Right lobe of liver (tissue), 6 donors: ENCODE measurements around the gene CTSH. TPM values are rescaled to one million over a fixed set of nuclear protein-coding genes. Genes with fewer than 3 reads are reported as not detected.

Source experiments
- ATAC-seq, 4 donors: fragments of 200-7000 bp; cut with Tn5 transposase; one replicate each; pipeline ENCODE4 v1.9.1; 2020; ENCODE audit warnings: mild to moderate bottlenecking in 4 of 4, moderate library complexity in 4 of 4
- DNase-seq, 3 donors: peaks; one replicate each; pipeline ENCODE4 v3.0.0-alpha.2; 2020
- H3K27ac ChIP-seq, 3 donors: fragments of 200-600 bp; one replicate each; pipeline ENCODE4 v1.8.0; 2022
- H3K27me3 ChIP-seq, 2 donors: fragments of 200-600 bp; one replicate each; pipeline ENCODE4 v1.8.0; 2022
- H3K36me3 ChIP-seq, 4 donors: fragments of 200-600 bp; sonication (generic) in 1 of 4; one replicate each; pipeline versions ENCODE4 v1.5.1 to v1.8.0; 2017 to 2022; ENCODE audit warnings: control low read depth in 1 of 4
- H3K4me1 ChIP-seq, 4 donors: fragments of 200-600 bp; sonication (generic) in 1 of 4; one replicate each; pipeline versions ENCODE4 v1.5.1 to v1.8.0; 2017 to 2022; ENCODE audit warnings: control low read depth in 1 of 4
- H3K4me3 ChIP-seq, 3 donors: fragments of 200-600 bp; one replicate each; pipeline ENCODE4 v1.8.0; 2022
- H3K9me3 ChIP-seq, 4 donors: fragments of 200-600 bp; sonication (generic) in 1 of 4; one replicate each; pipeline versions ENCODE4 v1.5.1 to v1.8.0; 2017 to 2022; ENCODE audit warnings: control low read depth in 1 of 4
- CTCF ChIP-seq, 4 donors: fragments of 200-600 bp in 3 of 4; fragments of 450-650 bp in 1 of 4; IDR thresholded peaks; one replicate each; pipeline versions ENCODE4 v1.5.1 to v1.8.0; 2016 to 2022; ENCODE audit warnings: antibody characterized with exemption in 4 of 4, mild to moderate bottlenecking in 2 of 4
- POLR2A ChIP-seq: fragments of 450-650 bp; IDR thresholded peaks from one replicate; pipeline ENCODE4 v1.6.1; 2017; ENCODE audit warnings: antibody characterized with exemption, mild to moderate bottlenecking
- WGBS: methylation state at CpG from one replicate; pipeline ENCODE4 v1.1.6; 2018; ENCODE audit warnings: low coverage, low lambda C conversion rate; ENCODE audit not compliant: insufficient coverage; ENCODE audit errors: missing lambda C conversion rate; 5-methylcytosine and 5-hydroxymethylcytosine counted together
- intact Hi-C, 2 donors: fragments of 100-400 bp; cut with DNase I; formaldehyde crosslinking; loops; one replicate each; pipeline versions ENCODE4 v1.11.2 to v1.14.1; 2022
- total RNA-seq, 6 experiments: library from RNA; depleted of rRNA in 2 of 6; stranded (reverse); fragments of >200 nt in 2 of 6; fragmentation: NEBNext Ultra II Directional in 3 of 6; extraction: Animal tissue kit (Norgen Biotek cat#: 25700) in 3 of 6; gene quantifications; one replicate each; pipeline versions ENCODE4 v1.1.0 to v1.2.4, GENCODE V29; 2016 to 2023
- donor health status: DM: no; HTN: yes; CAD: no.
- donor health status: DM: no; HTN: no; CAD: no.
- donor health status: DM: no; HTN: no; CAD: no.
- donor health status: DM: no; HTN: yes; CAD: no.
- donor health status: DM: no; HTN: yes; CAD: no.

The CTSH gene
- total RNA-seq, 6 experiments from 2014 or later, result 32.0 to 183 (median 98.1) TPM

DNA sequence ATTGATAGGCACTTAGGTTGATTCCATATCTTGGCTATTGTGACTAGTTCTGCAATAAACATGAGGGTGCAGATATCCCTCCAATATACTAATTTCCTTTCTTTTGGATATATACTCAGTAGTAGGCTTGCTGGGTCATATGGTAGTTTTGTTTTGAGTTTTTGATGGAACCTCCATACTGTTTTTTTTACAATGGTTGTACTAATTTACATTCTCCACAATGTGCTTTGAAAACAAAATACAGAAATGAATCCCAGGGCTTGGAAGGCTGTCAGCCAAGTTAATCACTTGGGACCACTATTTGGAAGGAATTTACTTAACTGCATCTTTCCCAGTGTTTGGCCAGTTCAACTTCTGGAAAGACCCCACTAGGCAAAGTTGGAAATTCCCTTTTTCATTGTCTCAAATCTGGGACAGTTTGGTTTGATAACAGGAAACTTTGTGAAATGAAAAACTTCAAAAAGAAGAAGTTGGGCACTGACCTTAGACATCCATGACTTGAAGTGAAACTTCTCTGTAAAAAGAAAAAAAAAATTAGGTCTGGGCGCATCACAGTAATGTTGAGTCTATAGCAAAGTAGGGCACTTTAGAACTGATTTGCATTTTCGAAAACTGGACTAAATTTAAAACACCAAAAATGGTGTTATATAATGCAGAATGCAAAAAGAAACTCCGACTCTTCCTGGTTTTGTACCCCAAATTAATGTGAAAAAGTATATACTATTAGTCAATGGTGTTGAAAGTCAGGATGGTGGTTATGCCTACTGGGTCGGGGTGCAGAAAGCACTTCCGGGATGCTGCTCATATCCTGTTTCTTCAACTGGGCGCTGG is 6.0 kb downstream of the CTSH start:
- Histone ChIP-seq H3K4me3 (no peak overlapping the region), H3K27me3 (no peaks in the 10 kb centered on the region), H3K27ac (no peak overlapping the region), H3K4me1 (peaks cover 0 to 12% (median 7%) of the 10 kb centered on the region in 4 donors), H3K9me3 (no peaks in the 10 kb centered on the region), H3K36me3 (peaks cover 0 to 42% (median 6%) of the 10 kb centered on the region in 4 donors)
- intact Hi-C loops, result no loop called here
- DNase-seq (no peak), ATAC-seq (peak in 2 of 4 donors; percentile 20 to 26)
- TF ChIP-seq POLR2A, result no peak
- no peak for TF ChIP-seq CTCF (IDR thresholded peaks at IDR 0.05)
- WGBS, result 53% methylated on average over 6 of the region's 6 CpGs

DNA sequence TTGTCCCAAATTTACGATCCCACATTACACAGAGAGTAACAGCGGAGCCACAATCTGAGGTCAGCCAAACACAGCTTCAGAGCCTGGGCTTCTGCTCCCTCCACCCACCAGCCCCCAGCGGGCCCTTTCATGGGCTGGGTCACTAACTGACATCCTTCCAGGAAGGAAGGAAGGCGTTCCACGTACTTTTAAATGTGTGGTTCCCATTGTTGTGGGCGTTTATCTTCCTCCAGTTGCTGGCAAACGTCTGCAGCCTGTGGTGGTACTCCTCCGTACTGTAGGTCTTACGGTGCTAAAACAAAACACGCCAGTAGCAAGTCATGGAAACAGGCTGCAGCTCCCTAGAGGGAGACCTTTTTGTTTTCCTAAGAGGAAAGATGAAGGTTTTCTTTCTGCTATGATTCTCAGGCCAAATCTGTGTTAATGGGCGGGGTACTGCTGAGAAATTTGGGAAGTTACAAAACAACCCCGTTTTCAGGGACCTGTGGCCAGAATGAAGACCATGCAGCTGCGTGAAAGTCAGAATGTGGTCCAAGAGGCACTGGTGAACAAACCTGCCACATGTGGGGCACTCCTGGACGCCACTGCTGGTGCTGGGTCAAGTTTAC is 7.6 kb downstream of the CTSH start:
- peaks cover 0 to 43% (median 6%) of the 10 kb centered on the region in 4 donors for H3K36me3 ChIP-seq
- TF ChIP-seq CTCF (IDR thresholded peaks at IDR 0.05) (no peak), POLR2A (no peak)
- H3K4me3 ChIP-seq, result no peak overlapping the region
- ATAC-seq (peak in 3 of 4 donors; percentile 21 to 30 (median 25)), DNase-seq (no peak)
- H3K9me3 ChIP-seq, result no peaks in the 10 kb centered on the region
- H3K4me1 ChIP-seq, result peaks cover 0 to 17% (median 9%) of the 10 kb centered on the region in 4 donors
- peak overlapping the region in 1 of 3 donors; percentile 16 for H3K27ac ChIP-seq
- WGBS, result 66% methylated on average over 13 of the region's 14 CpGs
- H3K27me3 ChIP-seq, result no peaks in the 10 kb centered on the region
- intact Hi-C loops, result no loop called here

DNA sequence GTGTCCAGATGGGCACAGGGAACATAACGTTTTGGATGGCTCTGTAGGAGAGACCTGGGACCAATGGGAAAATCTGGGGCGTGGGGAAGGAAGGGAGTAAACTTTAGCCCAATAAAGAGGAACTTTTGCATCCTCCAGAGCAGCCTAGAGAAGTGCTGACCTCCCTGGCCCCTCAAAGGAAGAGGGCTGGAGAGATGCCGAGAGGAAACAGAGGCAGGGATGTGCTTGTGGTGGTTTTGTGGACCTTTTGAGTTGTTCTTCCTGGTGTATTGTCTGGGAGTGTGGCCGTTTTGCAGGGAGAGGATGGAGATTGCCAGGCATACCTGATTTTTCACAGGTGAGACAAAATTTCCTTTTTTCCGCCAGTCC is 10.2 kb downstream of the CTSH start:
- Histone ChIP-seq H3K36me3 (peaks cover 0 to 53% (median 6%) of the 10 kb centered on the region in 4 donors), H3K27me3 (no peaks in the 10 kb centered on the region), H3K4me1 (peaks cover 0 to 19% (median 11%) of the 10 kb centered on the region in 4 donors), H3K9me3 (no peaks in the 10 kb centered on the region), H3K27ac (no peak overlapping the region), H3K4me3 (no peak overlapping the region)
- WGBS, result 57% methylated on average over 3 of the region's 5 CpGs
- ATAC-seq, result peak in 1 of 4 donors; percentile 19
- intact Hi-C loops, result no loop called here
- TF ChIP-seq POLR2A, result no peak
- no peak for TF ChIP-seq CTCF (IDR thresholded peaks at IDR 0.05)
- DNase-seq, result no peak

GRCh38 chr15:78933823-78934654 is 10.8 kb downstream of the CTSH start:
- H3K27me3 ChIP-seq, result no peaks in the 10 kb centered on the region
- H3K27ac ChIP-seq, result peak overlapping the region in 1 of 3 donors; percentile 42
- H3K9me3 ChIP-seq, result no peaks in the 10 kb centered on the region
- peak in 1 of 3 donors; percentile 52 for DNase-seq
- TF ChIP-seq CTCF (IDR thresholded peaks at IDR 0.05) (no peak), POLR2A (no peak)
- ATAC-seq, result peak; percentile 53 to 81 (median 77)
- peaks cover 0 to 19% (median 11%) of the 10 kb centered on the region in 4 donors for H3K4me1 ChIP-seq
- H3K36me3 ChIP-seq, result peaks cover 0 to 53% (median 6%) of the 10 kb centered on the region in 4 donors
- intact Hi-C loops, result no loop called here
- H3K4me3 ChIP-seq, result no peak overlapping the region
- 21% methylated on average over 4 of the region's 20 CpGs for WGBS
